ENCODE results near the gene NCR3LG1. TPM values are rescaled to one million over a fixed set of nuclear protein-coding genes. Genes with fewer than 3 reads are reported as not detected.

The NCR3LG1 gene
- total and polyA plus RNA-seq, 2 of the 8 experiments (the other 6 are each of a cell fraction or from before 2014, with no cell fraction given): 0.68 to 1.9 TPM

DNA sequence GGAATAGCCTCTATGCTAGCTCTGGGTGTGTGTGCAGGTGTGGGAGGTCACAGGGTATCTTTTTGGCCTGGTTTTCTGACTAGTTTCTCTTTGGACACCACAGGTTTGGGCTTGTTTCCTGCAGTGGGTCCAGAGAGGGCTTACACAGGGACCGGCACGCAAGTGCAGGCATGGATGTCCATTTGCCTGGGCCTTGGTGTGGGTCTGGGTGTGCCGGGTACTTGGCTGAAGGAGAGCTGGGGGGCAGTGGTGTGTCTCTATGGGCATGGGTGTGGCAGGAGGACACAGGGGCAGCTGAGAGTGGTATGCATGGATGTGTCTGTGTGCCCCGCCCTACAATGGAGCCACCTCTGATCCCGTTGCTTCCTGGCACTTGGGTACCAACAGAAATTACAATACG lies 44.4 kb downstream of the NCR3LG1 start:
- POLR2A ChIA-PET (ENCODE audit: partially characterized antibody): no interaction called here
- Histone ChIP-seq H3K56ac (replicated peaks; ENCODE audit: insufficient read length, low read depth, low read length) (no peak overlapping the region), H3K79me2 (ENCODE audit: control insufficient read depth in 1 of 2, insufficient read depth in 2 of 2, low read length in 2 of 2) (no peaks in the 10 kb centered on the region), H3K18ac (ENCODE audit: extremely low read depth, low read length) (no peak overlapping the region), H4K20me1 (replicated peaks in 1 of 2; ENCODE audit: control insufficient read depth in 1 of 2, insufficient read depth in 2 of 2, low read length in 2 of 2) (peaks cover 0 to 1% of the 10 kb centered on the region in 2 experiments), H2BK20ac (ENCODE audit: low read length) (no peak overlapping the region), H3K4ac (replicated peaks; ENCODE audit: insufficient read length, low read depth, low read length) (no peak overlapping the region), H4K5ac (ENCODE audit: insufficient read length, low read depth, low read length) (no peak overlapping the region), H2BK15ac (ENCODE audit: low read length) (no peak overlapping the region), H2AFZ (ENCODE audit: low read length) (no peak overlapping the region), H3K79me1 (ENCODE audit: low read depth, low read length) (no peaks in the 10 kb centered on the region), H3K9me3 (ENCODE audit: insufficient read depth in 2 of 2, low read depth in 1 of 2, low read length in 1 of 2) (no peaks in the 10 kb centered on the region), H3K4me2 (ENCODE audit: insufficient read depth in 1 of 2, low read depth in 2 of 2, low read length in 2 of 2) (no peak overlapping the region), H2BK12ac (ENCODE audit: low read depth, low read length) (no peak overlapping the region), H4K91ac (replicated peaks; ENCODE audit: insufficient read length, low read length) (no peak overlapping the region), H3K4me3 (ENCODE audit: extremely low read depth in 1 of 4, insufficient read depth in 2 of 4, low read depth in 3 of 4, low read length in 4 of 4) (no peak overlapping the region), H2AK5ac (ENCODE audit: low read depth, low read length) (no peak overlapping the region), H3K14ac (ENCODE audit: insufficient read length) (no peak overlapping the region), H3K23me2 (ENCODE audit: low read depth, low read length) (no peaks in the 10 kb centered on the region), H3K27me3 (replicated peaks in 1 of 4; ENCODE audit: control insufficient read depth in 3 of 4, extremely low read depth in 1 of 4, insufficient read depth in 3 of 4, low read length in 3 of 4) (peaks cover 0 to 6% (median 0%) of the 10 kb centered on the region in 4 experiments; a peak in 2 of 7 replicates), H3K9ac (replicated peaks in 1 of 4; ENCODE audit: extremely low read depth in 1 of 4, low read depth in 3 of 4, low read length in 3 of 4) (no peak overlapping the region), H3K4me1 (replicated peaks in 1 of 4; ENCODE audit: control insufficient read depth in 3 of 4, insufficient read depth in 4 of 4, low read length in 3 of 4) (no peaks in the 10 kb centered on the region; a peak in 1 of 7 replicates), H4K8ac (ENCODE audit: extremely low read depth, insufficient read depth, low read length) (no peak overlapping the region), H2BK120ac (replicated peaks; ENCODE audit: low read depth, low read length) (no peak overlapping the region), H2BK5ac (ENCODE audit: low read depth, low read length) (no peak overlapping the region), H3K23ac (ENCODE audit: insufficient read length) (no peak overlapping the region), H3K27ac (ENCODE audit: low read depth, low read length) (no peak overlapping the region), H3K36me3 (ENCODE audit: control insufficient read depth in 2 of 4, insufficient read depth in 4 of 4, low read length in 3 of 4) (no peaks in the 10 kb centered on the region)
- 84% methylated on average over 6 of the region's 6 CpGs; no CpG with 5 or more reads in 1 of the 2 experiments for WGBS, 2 experiments (ENCODE audit: extremely low coverage in 1 of 2, insufficient coverage in 1 of 2, insufficient read length in 1 of 2, insufficient replicate concordance in 2 of 2, low coverage in 1 of 2, low lambda C conversion rate in 2 of 2, missing lambda C conversion rate in 1 of 2)
- no peak for DNase-seq (ENCODE audit: low read depth in 1 of 2, low spot score in 2 of 2)
- CTCF ChIA-PET (ENCODE audit: partially characterized antibody): interaction anchor here (0.7 to 38.8 kb wide), 6 partner anchors 12 to 117 kb away, joined by 3 to 1414 read pairs (median 10); no protein-coding TSS in a partner anchor
- FAIRE-seq: no peak
- TF ChIP-seq SIN3A (conservative IDR thresholded peaks at IDR 0.05 in 1 of 2, IDR thresholded peaks at IDR 0.05 in 1 of 2; ENCODE audit: low read depth in 1 of 2, low read length in 2 of 2): no peak
- no peak for TF ChIP-seq RBBP5 (IDR thresholded peaks at IDR 0.05; ENCODE audit: borderline replicate concordance, low read depth, low read length)
- TF ChIP-seq SP1 (IDR thresholded peaks at IDR 0.05; ENCODE audit: low read depth, low read length): no peak
- no peak for TF ChIP-seq SAP30 (IDR thresholded peaks at IDR 0.05; ENCODE audit: insufficient read depth, insufficient replicate concordance, low read length)
- no peak for TF ChIP-seq ASH2L (IDR thresholded peaks at IDR 0.05; ENCODE audit: low read length)
- TF ChIP-seq SRF (IDR thresholded peaks at IDR 0.05; ENCODE audit: low read depth, low read length): no peak
- TF ChIP-seq GABPA (IDR thresholded peaks at IDR 0.05; ENCODE audit: borderline replicate concordance, insufficient read depth, low read length): no peak
- TF ChIP-seq POU5F1 (IDR thresholded peaks at IDR 0.05; ENCODE audit: low read depth, low read length): no peak
- no peak for TF ChIP-seq KDM1A (IDR thresholded peaks at IDR 0.05; ENCODE audit: borderline replicate concordance, low read length)
- no peak for TF ChIP-seq BCL11A (IDR thresholded peaks at IDR 0.05; ENCODE audit: low read depth in 2 of 2, low read length in 2 of 2)
- no peak for TF ChIP-seq TAF7 (optimal IDR thresholded peaks at IDR 0.05; ENCODE audit: borderline replicate concordance, low read depth, low read length)
- no peak for TF ChIP-seq TAF1 (IDR thresholded peaks at IDR 0.05; ENCODE audit: low read depth, low read length)

Data from H1 (cell line).